CD8-positive, alpha-beta memory T cell (primary cell): ENCODE measurements around the gene CNDP2. TPM values are rescaled to one million over a fixed set of nuclear protein-coding genes. Genes with fewer than 3 reads are reported as not detected.

Experiments used
- CTCF ChIA-PET: fragments of 350-600 bp; sonication (Branson Sonifier 250); formaldehyde crosslinking; loops from one replicate; lab custom pipeline; 2021; ENCODE audit warnings: antibody characterized with exemption; lab: Charles Lee
- POLR2A ChIA-PET: fragments of 350-600 bp; sonication (Branson Sonifier 250); formaldehyde crosslinking; loops from one replicate; lab custom pipeline; 2021; ENCODE audit warnings: antibody characterized with exemption; lab: Charles Lee
- DNase-seq, 5 donors: peaks; one replicate each; pipeline versions ENCODE4 v3.0.0 to v3.0.0-alpha.2; 2020 to 2022; ENCODE audit warnings: mixed read lengths in 1 of 5
- H3K27ac ChIP-seq: one replicate; pipeline ENCODE4 v1.7.0; 2013; ENCODE audit warnings: low read depth, mild to moderate bottlenecking, low read length, moderate library complexity
- H3K27me3 ChIP-seq: 2 replicates; pipeline ENCODE4 v1.7.0; 2013; ENCODE audit warnings: low read length, mild to moderate bottlenecking; ENCODE audit not compliant: insufficient read depth, poor library complexity, severe bottlenecking
- H3K36me3 ChIP-seq: 2 replicates; pipeline ENCODE4 v1.7.0; 2013; ENCODE audit warnings: mild to moderate bottlenecking, low read length, moderate library complexity; ENCODE audit not compliant: insufficient read depth
- H3K4me1 ChIP-seq: 2 replicates; pipeline ENCODE4 v1.7.0; 2013; ENCODE audit warnings: mild to moderate bottlenecking, low read length, moderate library complexity; ENCODE audit not compliant: insufficient read depth
- H3K4me3 ChIP-seq: 2 replicates; pipeline ENCODE4 v1.7.0; 2013; ENCODE audit warnings: mild to moderate bottlenecking, low read length
- H3K9me3 ChIP-seq: 2 replicates; pipeline ENCODE4 v1.7.0; 2013; ENCODE audit warnings: mild to moderate bottlenecking, low read length
- H3K27ac Mint-ChIP-seq, 8 donors: one replicate each; pipeline ENCODE4 v1.8.0; 2020 to 2021; ENCODE audit warnings: mixed read lengths in 8 of 8, mild to moderate bottlenecking in 6 of 8, inconsistent platforms in 3 of 8, moderate library complexity in 3 of 8
- H3K27me3 Mint-ChIP-seq, 2 donors: one replicate each; pipeline ENCODE4 v1.8.0; 2020 to 2021; ENCODE audit warnings: mixed read lengths in 2 of 2, mild to moderate bottlenecking in 1 of 2, moderate library complexity in 1 of 2
- H3K36me3 Mint-ChIP-seq, 3 donors: one replicate each; pipeline ENCODE4 v1.8.0; 2020 to 2021; ENCODE audit warnings: mixed read lengths in 3 of 3, inconsistent platforms in 1 of 3, mild to moderate bottlenecking in 1 of 3
- H3K4me1 Mint-ChIP-seq, 3 donors: one replicate each; pipeline ENCODE4 v1.8.0; 2020 to 2021; ENCODE audit warnings: mixed read lengths in 3 of 3, inconsistent platforms in 1 of 3, mild to moderate bottlenecking in 1 of 3
- H3K4me3 Mint-ChIP-seq, 7 donors: one replicate each; pipeline ENCODE4 v1.8.0; 2020 to 2021; ENCODE audit warnings: mixed read lengths in 7 of 7, mild to moderate bottlenecking in 6 of 7, moderate library complexity in 4 of 7, inconsistent platforms in 2 of 7
- H3K9me3 Mint-ChIP-seq, 5 donors: one replicate each; pipeline ENCODE4 v1.8.0; 2020 to 2022; ENCODE audit warnings: mixed read lengths in 5 of 5, mild to moderate bottlenecking in 3 of 5, moderate library complexity in 2 of 5, inconsistent platforms in 1 of 5
- polyA plus RNA-seq: library from polyadenylated mRNA; unstranded; fragments of 300-500 nt; fragmentation: Illumina TruSeq; gene quantifications from one replicate; pipeline ENCODE4 v1.2.3, GENCODE V29; 2021
- total RNA-seq, 2 experiments: library from RNA; stranded (reverse); gene quantifications; one replicate each; pipeline ENCODE4 v1.2.3, GENCODE V29; 2021

CNDP2 gene
- total and polyA plus RNA-seq, 3 experiments from 2014 or later: 121 to 213 (median 206) TPM

DNA sequence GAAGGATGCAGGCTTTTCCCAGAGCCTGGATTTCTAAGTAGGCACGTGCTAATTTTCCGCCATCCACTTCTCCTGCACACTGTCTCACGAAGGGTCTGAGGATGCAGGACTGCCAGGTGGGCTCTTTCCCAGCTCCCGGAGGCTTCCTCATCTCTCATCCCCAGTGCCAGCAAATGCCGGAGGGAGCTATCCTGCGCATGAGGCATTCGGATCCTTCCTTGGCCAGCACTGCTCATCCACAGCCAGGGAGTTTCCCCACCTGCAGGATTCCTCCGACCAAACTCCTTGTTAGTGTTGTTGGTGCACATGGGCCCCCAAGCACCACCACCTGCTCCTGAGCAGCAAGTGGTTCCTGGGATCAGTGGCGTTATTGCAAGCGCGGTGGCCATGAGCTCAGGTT is 43.1 kb downstream of the CNDP2 start:
- no peaks in the 10 kb centered on the region for H3K36me3 Mint-ChIP-seq
- H3K27me3 Mint-ChIP-seq: peaks cover 3 to 19% of the 10 kb centered on the region in 2 donors
- H3K27ac Mint-ChIP-seq: no peak overlapping the region
- Histone ChIP-seq H3K9me3 (no peaks in the 10 kb centered on the region), H3K36me3 (no peaks in the 10 kb centered on the region), H3K4me3 (no peak overlapping the region), H3K27me3 (no peaks in the 10 kb centered on the region), H3K4me1 (no peaks in the 10 kb centered on the region), H3K27ac (no peak overlapping the region)
- ChIA-PET CTCF (interaction anchor here (3.5 kb wide), 1 partner anchor 12 kb away, joined by 14 read pairs; no protein-coding TSS in a partner anchor), POLR2A (no interaction called here)
- DNase-seq: no peak
- H3K4me1 Mint-ChIP-seq: peaks cover 4 to 15% (median 14%) of the 10 kb centered on the region in 3 donors
- no peak overlapping the region for H3K4me3 Mint-ChIP-seq
- H3K9me3 Mint-ChIP-seq: no peaks in the 10 kb centered on the region

DNA sequence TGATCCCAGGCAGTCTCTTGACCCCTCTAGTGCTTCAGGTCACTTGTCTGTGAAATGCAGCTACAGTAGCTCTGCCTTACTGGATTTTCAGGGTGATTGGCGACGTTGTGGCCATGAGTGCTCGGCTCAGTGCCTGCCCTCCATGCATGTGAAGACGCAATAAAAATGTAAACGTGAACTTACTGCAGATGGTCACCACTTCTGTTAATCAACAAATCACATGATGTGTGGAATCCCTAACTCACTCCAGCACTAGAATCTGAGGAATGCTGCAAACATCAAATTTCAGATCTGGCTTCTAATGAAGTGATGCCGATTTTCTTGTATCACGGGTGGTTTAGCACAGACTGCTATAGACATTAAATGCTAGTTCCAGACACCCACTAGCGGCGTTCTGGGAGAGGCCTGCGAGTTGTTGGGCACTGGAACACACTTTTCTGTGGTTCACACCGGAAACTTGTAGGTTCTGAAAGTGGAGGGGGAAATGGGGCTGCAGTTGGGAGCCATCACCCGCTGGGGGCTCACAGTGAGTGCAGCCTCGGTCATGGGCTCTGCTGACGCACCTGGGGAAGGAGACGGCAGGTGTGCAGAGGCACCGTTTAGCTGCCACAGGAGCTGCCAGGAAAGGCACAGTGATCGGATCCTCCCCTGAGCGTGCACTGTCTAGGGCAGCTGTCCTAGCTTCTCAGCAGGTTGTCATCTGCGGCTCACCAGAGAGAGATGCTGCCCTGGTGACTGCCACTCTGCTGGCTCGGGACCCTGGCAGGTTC is 44.7 kb downstream of the CNDP2 start:
- CTCF ChIA-PET: interaction anchor here (3.5 kb wide), 1 partner anchor 11 kb away, joined by 14 read pairs; no protein-coding TSS in a partner anchor
- peak in 1 of 5 donors; percentile 15 for DNase-seq
- peak overlapping the region in 6 of 7 donors; percentile 17 to 69 (median 40) for H3K4me3 Mint-ChIP-seq
- no peaks in the 10 kb centered on the region for H3K27me3 ChIP-seq
- H3K36me3 ChIP-seq: no peaks in the 10 kb centered on the region
- H3K4me3 ChIP-seq: no peak overlapping the region
- peak overlapping the region in 3 of 8 donors; percentile 18 to 75 (median 22) for H3K27ac Mint-ChIP-seq
- H3K4me1 Mint-ChIP-seq: peaks cover 4 to 15% (median 14%) of the 10 kb centered on the region in 3 donors
- H3K4me1 ChIP-seq: no peaks in the 10 kb centered on the region
- POLR2A ChIA-PET: no interaction called here
- no peaks in the 10 kb centered on the region for H3K36me3 Mint-ChIP-seq
- H3K9me3 Mint-ChIP-seq: no peaks in the 10 kb centered on the region
- H3K27me3 Mint-ChIP-seq: peaks cover 3 to 24% of the 10 kb centered on the region in 2 donors
- H3K9me3 ChIP-seq: no peaks in the 10 kb centered on the region
- H3K27ac ChIP-seq: no peak overlapping the region

DNA sequence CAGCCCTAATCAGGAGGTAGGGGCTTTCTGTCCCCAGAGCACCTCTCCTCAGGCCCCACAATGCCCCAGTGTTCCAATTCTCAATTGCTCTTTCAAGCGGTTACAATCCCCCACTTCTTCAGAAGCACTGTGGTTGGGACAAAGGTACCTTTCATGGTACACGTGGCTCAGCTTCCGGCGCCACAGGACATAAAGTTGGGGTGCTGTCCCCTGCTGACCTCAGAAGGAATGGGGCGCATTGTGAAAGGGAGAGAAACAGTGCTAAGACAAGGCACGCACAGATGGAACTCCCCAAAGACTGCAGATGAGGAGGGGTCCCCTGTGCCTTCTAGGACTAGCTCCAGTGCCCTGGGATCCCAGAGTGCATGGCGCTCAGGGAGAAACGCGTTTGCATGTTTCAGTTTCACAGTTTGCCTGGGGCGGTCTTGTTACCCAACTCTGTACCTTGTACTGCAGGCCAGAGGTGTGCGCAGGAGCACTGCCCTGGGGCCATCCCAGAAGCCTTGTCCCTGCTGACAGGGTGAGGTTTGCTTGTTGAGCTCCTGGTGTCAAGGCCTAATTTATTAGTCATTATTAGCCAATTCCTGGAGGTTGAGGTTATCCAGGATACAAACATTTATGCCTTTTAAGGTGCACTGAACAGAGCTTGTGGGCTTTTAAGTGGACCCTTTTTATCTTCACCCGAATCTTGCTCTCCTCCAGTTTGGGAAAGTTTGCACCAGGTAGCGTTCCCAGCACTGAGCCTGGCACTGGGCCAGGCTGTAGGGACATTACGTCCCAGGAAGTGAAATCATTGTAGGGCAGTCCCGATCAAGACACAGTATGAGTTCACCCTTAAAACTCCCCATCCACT is 45.8 kb downstream of the CNDP2 start:
- DNase-seq: no peak
- no peaks in the 10 kb centered on the region for H3K4me1 ChIP-seq
- Mint-ChIP-seq H3K27me3 (peaks cover 3 to 27% of the 10 kb centered on the region in 2 donors), H3K27ac (no peak overlapping the region), H3K9me3 (no peaks in the 10 kb centered on the region), H3K36me3 (no peaks in the 10 kb centered on the region), H3K4me3 (no peak overlapping the region), H3K4me1 (peaks cover 4 to 11% (median 11%) of the 10 kb centered on the region in 3 donors)
- no peaks in the 10 kb centered on the region for H3K36me3 ChIP-seq
- no peaks in the 10 kb centered on the region for H3K27me3 ChIP-seq
- H3K4me3 ChIP-seq: no peak overlapping the region
- ChIA-PET POLR2A (no interaction called here), CTCF (no interaction called here)
- no peaks in the 10 kb centered on the region for H3K9me3 ChIP-seq
- no peak overlapping the region for H3K27ac ChIP-seq

- H3K4me1 Mint-ChIP-seq: peaks cover 4 to 7% (median 6%) of the 10 kb centered on the region in 3 donors
- H3K9me3 ChIP-seq: no peaks in the 10 kb centered on the region
- DNase-seq: no peak
- H3K36me3 Mint-ChIP-seq: no peaks in the 10 kb centered on the region
- H3K27ac Mint-ChIP-seq: no peak overlapping the region
- CTCF ChIA-PET: no interaction called here
- peaks cover 0 to 9% (median 3%) of the 10 kb centered on the region in 5 donors for H3K9me3 Mint-ChIP-seq
- no peaks in the 10 kb centered on the region for H3K36me3 ChIP-seq
- POLR2A ChIA-PET: no interaction called here
- H3K4me3 Mint-ChIP-seq: no peak overlapping the region
- H3K27ac ChIP-seq: no peak overlapping the region
- peaks cover 0 to 23% of the 10 kb centered on the region in 2 donors for H3K27me3 Mint-ChIP-seq
- no peaks in the 10 kb centered on the region for H3K4me1 ChIP-seq
- no peak overlapping the region for H3K4me3 ChIP-seq
- H3K27me3 ChIP-seq: no peaks in the 10 kb centered on the region
Observed at GRCh38 chr18:74544898-74545297, 48.7 kb downstream of the CNDP2 start.

GRCh38 chr18:74546007-74546406 is 49.8 kb downstream of the CNDP2 start:
- Mint-ChIP-seq H3K27me3 (peaks cover 2 to 17% of the 10 kb centered on the region in 2 donors), H3K9me3 (peaks cover 0 to 11% (median 3%) of the 10 kb centered on the region in 5 donors), H3K4me3 (no peak overlapping the region), H3K4me1 (peaks cover under 1 to 1% (median under 1%) of the 10 kb centered on the region in 3 donors), H3K36me3 (no peaks in the 10 kb centered on the region), H3K27ac (no peak overlapping the region)
- no peaks in the 10 kb centered on the region for H3K27me3 ChIP-seq
- CTCF ChIA-PET: no interaction called here
- POLR2A ChIA-PET: no interaction called here
- H3K36me3 ChIP-seq: no peaks in the 10 kb centered on the region
- H3K4me1 ChIP-seq: no peaks in the 10 kb centered on the region
- H3K9me3 ChIP-seq: no peaks in the 10 kb centered on the region
- no peak for DNase-seq
- H3K27ac ChIP-seq: no peak overlapping the region
- H3K4me3 ChIP-seq: no peak overlapping the region

GRCh38 chr18:74546751-74547530 is 50.8 kb downstream of the CNDP2 start:
- ChIA-PET POLR2A (no interaction called here), CTCF (no interaction called here)
- Mint-ChIP-seq H3K27ac (no peak overlapping the region), H3K36me3 (peaks cover 0 to 2% (median 0%) of the 10 kb centered on the region in 3 donors), H3K27me3 (peaks cover 4 to 18% of the 10 kb centered on the region in 2 donors), H3K9me3 (peaks cover 0 to 11% (median 3%) of the 10 kb centered on the region in 5 donors), H3K4me1 (peaks cover 0 to 1% (median 0%) of the 10 kb centered on the region in 3 donors), H3K4me3 (no peak overlapping the region)
- Histone ChIP-seq H3K27me3 (no peaks in the 10 kb centered on the region), H3K4me1 (no peaks in the 10 kb centered on the region), H3K27ac (no peak overlapping the region), H3K4me3 (no peak overlapping the region), H3K9me3 (no peaks in the 10 kb centered on the region), H3K36me3 (no peaks in the 10 kb centered on the region)
- no peak for DNase-seq

DNA sequence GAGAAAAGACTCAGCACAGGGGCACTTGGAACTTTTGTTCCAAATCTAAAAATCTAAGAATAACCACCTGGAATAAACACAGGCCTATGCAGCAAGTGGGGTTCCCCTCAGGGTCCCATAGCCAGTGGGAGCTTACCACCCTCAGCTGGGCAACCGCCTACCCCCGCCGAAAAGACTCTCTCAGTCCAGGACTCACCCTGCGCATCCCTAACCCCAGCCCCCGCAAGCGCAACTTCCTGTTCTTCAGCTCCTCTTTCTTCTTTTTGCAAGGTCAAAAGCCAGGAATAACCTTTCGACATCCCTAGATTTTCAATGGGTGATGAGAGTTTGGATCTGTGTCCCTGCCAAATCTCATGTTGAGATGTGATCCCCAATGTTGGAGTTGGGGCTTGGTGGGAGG is 51.7 kb downstream of the CNDP2 start:
- H3K27me3 Mint-ChIP-seq: peaks cover 4 to 15% of the 10 kb centered on the region in 2 donors
- Histone ChIP-seq H3K4me3 (no peak overlapping the region), H3K36me3 (no peaks in the 10 kb centered on the region), H3K27ac (no peak overlapping the region), H3K4me1 (no peaks in the 10 kb centered on the region), H3K27me3 (no peaks in the 10 kb centered on the region), H3K9me3 (no peaks in the 10 kb centered on the region)
- no peak overlapping the region for H3K27ac Mint-ChIP-seq
- H3K36me3 Mint-ChIP-seq: peaks cover 0 to 3% (median 0%) of the 10 kb centered on the region in 3 donors
- H3K4me3 Mint-ChIP-seq: no peak overlapping the region
- ChIA-PET CTCF (interaction anchor here (0.9 kb wide), 1 partner anchor 194 kb away, joined by 3 read pairs; no protein-coding TSS in a partner anchor), POLR2A (no interaction called here)
- no peak for DNase-seq
- H3K9me3 Mint-ChIP-seq: peaks cover 0 to 11% (median 3%) of the 10 kb centered on the region in 5 donors
- peaks cover 0 to 2% (median 0%) of the 10 kb centered on the region in 3 donors for H3K4me1 Mint-ChIP-seq
